ENCODE measurements around the gene BFSP1.

Gene BFSP1

DNA sequence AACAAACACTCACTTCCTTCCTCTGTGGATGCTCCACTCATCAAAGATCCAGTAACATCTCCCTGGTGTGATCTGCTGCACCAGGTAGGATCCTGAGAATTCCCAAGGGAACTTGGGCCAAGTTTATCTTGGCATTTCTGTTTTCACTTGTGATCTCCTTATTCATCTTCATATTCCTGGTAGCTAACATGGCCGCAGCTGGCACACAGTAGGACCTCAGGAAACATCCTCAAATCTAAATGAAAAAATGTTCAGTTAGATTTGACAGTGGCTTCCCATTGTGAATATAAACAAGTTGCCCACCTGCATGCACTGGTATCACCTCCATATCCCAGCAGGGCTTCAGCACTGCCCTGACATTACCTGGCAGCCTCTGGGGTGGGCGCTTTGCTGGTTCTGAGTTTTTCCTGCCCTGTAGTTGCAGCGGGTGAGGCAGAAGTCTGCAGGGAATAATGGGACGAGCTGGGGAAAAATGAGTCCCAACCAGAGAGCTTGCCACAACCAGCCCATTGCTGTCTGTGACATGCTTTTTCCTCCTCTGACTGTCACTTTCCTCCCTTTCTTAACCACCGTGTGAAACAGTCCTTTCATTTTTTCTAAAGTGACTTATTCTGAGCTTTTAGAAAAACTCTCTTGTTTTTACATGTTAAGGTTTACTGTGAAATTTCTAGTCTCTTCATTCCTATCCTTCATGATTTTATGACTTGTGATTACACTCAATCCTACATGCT lies 29.3 kb upstream of the BFSP1 start:
- Histone ChIP-seq H3K9ac (ENCODE audit: insufficient read length) (no peak overlapping the region), H3K36me3 (ENCODE audit: insufficient read depth, low read length) (no peaks in the 10 kb centered on the region), H3K27ac (no peak overlapping the region), H3K9me3 (ENCODE audit: low read depth, low read length) (no peaks in the 10 kb centered on the region), H3K4me3 (no peak overlapping the region)
- no peak for TF ChIP-seq EZH2 (IDR thresholded peaks at IDR 0.05)
- no peak for DNase-seq (ENCODE audit: low read depth, low spot score)

DNA sequence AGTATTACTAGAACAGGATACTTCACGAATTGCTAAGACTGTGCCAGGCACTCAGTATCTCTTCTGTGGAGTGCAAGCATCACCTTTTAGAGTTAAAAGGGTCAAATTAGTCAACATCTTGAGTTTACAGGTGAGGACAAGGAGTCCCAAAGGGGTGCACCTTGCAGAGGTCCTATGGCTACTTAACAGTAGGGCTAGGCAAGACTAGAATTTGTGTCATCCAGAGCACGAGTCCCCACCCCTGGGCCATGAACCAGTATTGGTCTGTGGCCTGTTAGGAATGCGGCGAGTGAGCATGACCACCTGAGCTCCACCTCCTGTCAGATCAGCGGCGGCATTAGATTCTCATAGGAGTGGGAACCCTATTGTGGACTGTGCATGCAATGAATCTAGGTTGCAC lies 28.2 kb upstream of the BFSP1 start:
- no peak overlapping the region for H3K9ac ChIP-seq (ENCODE audit: insufficient read length)
- H3K27ac ChIP-seq, result no peak overlapping the region
- no peak for DNase-seq (ENCODE audit: low read depth, low spot score)
- no peaks in the 10 kb centered on the region for H3K9me3 ChIP-seq (ENCODE audit: low read depth, low read length)
- no peak overlapping the region for H3K4me3 ChIP-seq
- H3K36me3 ChIP-seq (ENCODE audit: insufficient read depth, low read length), result no peaks in the 10 kb centered on the region
- TF ChIP-seq FOXP2 (optimal IDR thresholded peaks at IDR 0.05; ENCODE audit: control extremely low read depth, extremely low read length, insufficient read depth) (no peak), POLR2AphosphoS5 (IDR thresholded peaks at IDR 0.05; ENCODE audit: borderline replicate concordance, low read depth, low read length) (no peak), EZH2 (IDR thresholded peaks at IDR 0.05) (no peak)

- no peak for DNase-seq (ENCODE audit: low read depth, low spot score)
- Histone ChIP-seq H3K9ac (ENCODE audit: insufficient read length) (no peak overlapping the region), H3K9me3 (ENCODE audit: low read depth, low read length) (no peaks in the 10 kb centered on the region), H3K4me3 (no peak overlapping the region), H3K36me3 (ENCODE audit: insufficient read depth, low read length) (no peaks in the 10 kb centered on the region), H3K27ac (no peak overlapping the region)
- no peak for TF ChIP-seq POLR2AphosphoS5 (IDR thresholded peaks at IDR 0.05; ENCODE audit: borderline replicate concordance, low read depth, low read length)
- no peak for TF ChIP-seq FOXP2 (optimal IDR thresholded peaks at IDR 0.05; ENCODE audit: control extremely low read depth, extremely low read length, insufficient read depth)
- no peak for TF ChIP-seq EZH2 (IDR thresholded peaks at IDR 0.05)
Measured at GRCh38 chr20:17558941-17559304, 27.7 kb upstream of the BFSP1 start.

DNA sequence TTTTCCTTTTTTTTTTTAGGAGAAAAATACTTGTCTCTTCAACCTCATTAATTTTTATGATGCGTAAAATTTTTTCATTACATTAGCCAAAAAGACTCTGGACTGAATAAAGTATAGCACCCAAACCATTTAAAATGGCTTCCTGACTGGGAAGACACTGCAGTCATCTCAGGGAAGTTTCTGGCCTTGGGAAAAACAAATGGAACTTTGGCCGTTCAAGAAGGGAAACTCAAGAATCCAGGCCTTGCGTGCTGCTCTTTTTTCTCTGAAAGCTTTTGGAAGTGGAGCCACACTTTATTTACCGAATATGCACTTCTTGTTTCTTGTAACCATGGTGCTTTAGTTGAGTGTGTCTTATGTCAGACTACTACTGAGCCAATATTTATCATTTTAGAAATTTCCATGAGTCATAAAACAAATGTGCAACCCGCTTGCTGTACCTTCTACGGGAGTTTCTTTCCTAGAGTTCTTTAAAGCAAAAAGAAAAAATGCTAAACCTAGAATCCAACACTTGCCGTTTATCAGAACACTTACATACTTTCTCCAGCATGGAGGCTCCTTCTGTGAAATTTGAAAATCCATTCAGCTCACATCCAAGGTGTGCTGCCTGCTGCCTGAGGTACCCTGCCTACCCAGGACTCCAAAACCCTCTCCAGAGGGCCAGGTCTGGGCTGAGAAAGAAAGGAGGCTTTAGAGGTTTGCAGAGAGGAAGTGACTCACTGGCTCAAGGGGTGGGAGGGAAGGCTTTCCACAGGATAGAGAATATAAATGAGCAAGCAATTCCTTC lies 27.2 kb upstream of the BFSP1 start:
- Histone ChIP-seq H3K4me3 (peak overlapping the region; percentile 14), H3K9ac (ENCODE audit: insufficient read length) (no peak overlapping the region), H3K9me3 (ENCODE audit: low read depth, low read length) (no peaks in the 10 kb centered on the region), H3K36me3 (ENCODE audit: insufficient read depth, low read length) (no peaks in the 10 kb centered on the region), H3K27ac (peak overlapping the region; percentile 76)
- TF ChIP-seq FOXP2 (optimal IDR thresholded peaks at IDR 0.05; ENCODE audit: control extremely low read depth, extremely low read length, insufficient read depth) (no peak), POLR2AphosphoS5 (IDR thresholded peaks at IDR 0.05; ENCODE audit: borderline replicate concordance, low read depth, low read length) (no peak), EZH2 (IDR thresholded peaks at IDR 0.05) (no peak)
- no peak for DNase-seq (ENCODE audit: low read depth, low spot score)

- no peak for TF ChIP-seq FOXP2 (optimal IDR thresholded peaks at IDR 0.05; ENCODE audit: control extremely low read depth, extremely low read length, insufficient read depth)
- TF ChIP-seq POLR2AphosphoS5 (IDR thresholded peaks at IDR 0.05; ENCODE audit: borderline replicate concordance, low read depth, low read length), result no peak
- no peak for TF ChIP-seq EZH2 (IDR thresholded peaks at IDR 0.05)
- Histone ChIP-seq H3K36me3 (ENCODE audit: insufficient read depth, low read length) (no peaks in the 10 kb centered on the region), H3K9me3 (ENCODE audit: low read depth, low read length) (no peaks in the 10 kb centered on the region), H3K4me3 (no peak overlapping the region), H3K27ac (peak overlapping the region; percentile 76), H3K9ac (ENCODE audit: insufficient read length) (no peak overlapping the region)
- DNase-seq (ENCODE audit: low read depth, low spot score), result no peak
Measured at GRCh38 chr20:17557675-17558006, 26.5 kb upstream of the BFSP1 start.

DNA sequence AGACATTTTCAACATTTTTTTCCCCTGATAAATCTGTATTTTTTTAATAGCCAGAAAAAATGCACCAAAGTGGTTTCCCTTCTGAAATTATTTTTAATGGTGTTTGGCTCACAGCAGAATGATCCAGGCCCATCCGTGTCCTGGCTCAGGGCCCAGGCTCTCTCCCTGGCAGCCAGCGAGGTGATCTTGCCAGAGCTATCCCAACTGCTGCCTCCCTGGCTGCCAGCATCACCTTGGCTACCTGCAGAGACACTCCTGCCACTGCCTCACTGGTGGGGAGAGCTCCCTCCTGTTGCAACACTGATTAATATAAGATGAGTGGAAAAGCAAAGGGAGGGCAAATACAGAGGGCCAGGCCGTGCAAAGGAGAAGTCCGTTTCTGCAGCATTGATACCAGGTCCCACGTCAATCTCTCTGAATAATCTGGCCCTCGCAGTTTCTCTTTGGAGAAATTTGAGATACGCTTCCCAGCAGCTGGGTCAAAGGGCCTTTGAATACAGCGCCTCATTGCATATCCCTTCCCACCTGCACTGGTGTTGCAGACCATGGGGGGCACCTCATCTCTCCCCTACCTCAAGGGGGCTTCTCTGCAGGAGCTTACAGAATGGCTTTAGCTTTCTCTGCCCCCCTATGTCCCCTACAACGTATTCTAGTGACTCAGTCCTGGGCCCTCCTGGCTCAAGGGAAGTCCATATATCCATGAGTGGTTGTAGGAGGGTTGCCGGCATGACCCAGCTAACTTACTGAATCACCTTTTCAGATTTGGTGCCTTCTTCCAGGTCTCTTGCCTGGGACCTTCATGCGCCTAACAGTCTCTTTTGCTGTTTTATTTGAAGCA lies 25.9 kb upstream of the BFSP1 start:
- TF ChIP-seq POLR2AphosphoS5 (IDR thresholded peaks at IDR 0.05; ENCODE audit: borderline replicate concordance, low read depth, low read length) (no peak), FOXP2 (optimal IDR thresholded peaks at IDR 0.05; ENCODE audit: control extremely low read depth, extremely low read length, insufficient read depth) (no peak), EZH2 (IDR thresholded peaks at IDR 0.05) (no peak)
- H3K9ac ChIP-seq (ENCODE audit: insufficient read length), result no peak overlapping the region
- H3K4me3 ChIP-seq, result no peak overlapping the region
- H3K27ac ChIP-seq, result peak overlapping the region; percentile 76; the same call in 1 of the 2 replicates
- no peaks in the 10 kb centered on the region for H3K36me3 ChIP-seq (ENCODE audit: insufficient read depth, low read length)
- no peaks in the 10 kb centered on the region for H3K9me3 ChIP-seq (ENCODE audit: low read depth, low read length)
- DNase-seq (ENCODE audit: low read depth, low spot score), result no peak

- no peak for DNase-seq (ENCODE audit: low read depth, low spot score)
- TF ChIP-seq FOXP2 (optimal IDR thresholded peaks at IDR 0.05; ENCODE audit: control extremely low read depth, extremely low read length, insufficient read depth) (no peak), POLR2AphosphoS5 (IDR thresholded peaks at IDR 0.05; ENCODE audit: borderline replicate concordance, low read depth, low read length) (no peak), EZH2 (IDR thresholded peaks at IDR 0.05) (no peak)
- no peaks in the 10 kb centered on the region for H3K36me3 ChIP-seq (ENCODE audit: insufficient read depth, low read length)
- no peak overlapping the region for H3K4me3 ChIP-seq
- H3K27ac ChIP-seq, result no peak overlapping the region
- no peaks in the 10 kb centered on the region for H3K9me3 ChIP-seq (ENCODE audit: low read depth, low read length)
- H3K9ac ChIP-seq (ENCODE audit: insufficient read length), result no peak overlapping the region
Measured at GRCh38 chr20:17555106-17555505, 23.9 kb upstream of the BFSP1 start.

DNA sequence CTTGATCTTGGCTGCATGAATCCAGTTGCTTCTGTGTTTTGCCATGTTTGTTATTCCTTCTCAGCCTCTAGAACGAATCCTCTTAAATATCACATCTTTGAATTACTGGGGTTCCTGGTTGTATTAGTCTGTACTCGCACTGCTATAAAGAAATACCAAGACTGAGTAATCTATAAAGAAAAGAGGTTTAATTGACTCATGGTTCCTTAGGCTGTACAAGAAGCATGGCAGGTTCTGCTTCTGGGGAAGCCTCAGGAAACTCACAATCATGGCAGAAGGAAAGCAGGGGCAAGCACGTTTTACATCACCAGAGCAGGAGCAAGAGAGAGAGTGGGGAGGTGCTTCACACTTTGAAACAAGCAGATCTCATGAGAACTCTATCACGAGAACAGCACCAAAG lies 18.0 kb upstream of the BFSP1 start:
- DNase-seq (ENCODE audit: low read depth, low spot score), result no peak
- no peak overlapping the region for H3K27ac ChIP-seq
- H3K9ac ChIP-seq (ENCODE audit: insufficient read length), result no peak overlapping the region
- no peaks in the 10 kb centered on the region for H3K36me3 ChIP-seq (ENCODE audit: insufficient read depth, low read length)
- TF ChIP-seq EZH2 (IDR thresholded peaks at IDR 0.05), result no peak
- no peak for TF ChIP-seq FOXP2 (optimal IDR thresholded peaks at IDR 0.05; ENCODE audit: control extremely low read depth, extremely low read length, insufficient read depth)
- TF ChIP-seq POLR2AphosphoS5 (IDR thresholded peaks at IDR 0.05; ENCODE audit: borderline replicate concordance, low read depth, low read length), result no peak
- no peak overlapping the region for H3K4me3 ChIP-seq
- H3K9me3 ChIP-seq (ENCODE audit: low read depth, low read length), result no peaks in the 10 kb centered on the region
